ENCODE results near the gene FLCN.

Gene FLCN

GRCh38 chr17:17164156-17164555 lies 72.8 kb downstream of the FLCN start:
- DNase-seq: no peak

All from NCI-H82 (cell line).